ENCODE measurements around the gene ZNF516. TPM values are rescaled to one million over a fixed set of nuclear protein-coding genes. Genes with fewer than 3 reads are reported as not detected.

ZNF516 gene
- total and polyA plus RNA-seq, 2 of the 13 experiments (the other 11 are each of a cell fraction or from before 2014, with no cell fraction given), result 16.6 to 18.7 TPM

DNA sequence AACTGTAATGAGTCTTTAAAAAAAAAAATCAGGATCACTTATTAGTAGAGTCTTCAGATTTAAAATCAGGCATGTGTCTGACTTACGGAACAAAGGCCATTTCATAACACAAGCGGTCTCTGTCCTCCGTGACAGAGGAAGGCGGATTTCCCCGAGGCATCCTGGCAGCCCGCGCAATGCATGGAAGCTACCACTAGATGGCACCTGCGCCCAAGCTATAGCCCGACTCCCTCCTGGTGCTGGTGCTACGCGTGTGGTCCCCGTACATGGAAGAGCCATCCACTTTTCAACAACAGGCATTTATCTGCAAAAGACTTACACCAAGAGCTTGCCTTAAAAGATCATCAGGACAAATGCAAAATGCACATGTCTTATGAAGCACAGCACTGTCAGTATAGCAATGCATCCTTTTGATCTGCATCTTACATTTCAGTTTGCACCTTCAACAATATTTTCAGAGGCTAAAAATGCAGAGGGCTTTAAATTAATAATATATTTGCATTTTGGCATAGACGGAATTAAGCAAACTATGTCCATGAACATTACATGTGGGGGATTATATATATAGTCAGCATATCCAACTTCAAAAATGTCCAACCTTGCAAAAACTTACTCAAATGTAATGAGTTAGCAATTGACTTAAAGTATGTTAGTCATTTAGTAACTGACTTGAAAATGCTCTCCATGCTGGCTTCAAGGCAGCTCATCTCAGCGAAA is 96.0 kb downstream of the ZNF516 start (continued):
- TF ChIP-seq IRX3 (CRISPR knock-in tag; IDR thresholded peaks at IDR 0.05; ENCODE audit: borderline replicate concordance, low read depth) (no peak), BHLHE40 (IDR thresholded peaks at IDR 0.05; ENCODE audit: low read length) (peak; percentile 19; the same call in 1 of the 2 replicates), MAFF (IDR thresholded peaks at IDR 0.05; ENCODE audit: low read depth, low read length) (peak; percentile 75), SOX5 (CRISPR knock-in tag; IDR thresholded peaks at IDR 0.05; ENCODE audit: borderline replicate concordance) (peak; percentile 21; the same call in 1 of the 2 replicates), KLF11 (CRISPR knock-in tag; IDR thresholded peaks at IDR 0.05) (no peak), SMARCC2 (IDR thresholded peaks at IDR 0.05) (no peak), HDAC1 (CRISPR knock-in tag; IDR thresholded peaks at IDR 0.05) (peak; percentile 29; the same call in 1 of the 2 replicates), ZNF547 (CRISPR knock-in tag; IDR thresholded peaks at IDR 0.05) (no peak), SATB2 (CRISPR knock-in tag; IDR thresholded peaks at IDR 0.05) (no peak), ZNF891 (CRISPR knock-in tag; IDR thresholded peaks at IDR 0.05) (no peak), ZSCAN20 (CRISPR knock-in tag; IDR thresholded peaks at IDR 0.05; ENCODE audit: borderline replicate concordance) (no peak), PLRG1 (conservative IDR thresholded peaks at IDR 0.05) (no peak), ZNF350 (CRISPR knock-in tag; IDR thresholded peaks at IDR 0.05; ENCODE audit: borderline replicate concordance, low read depth) (no peak), ZNF225 (CRISPR knock-in tag; IDR thresholded peaks at IDR 0.05) (no peak), BRCA1 (CRISPR knock-in tag; IDR thresholded peaks at IDR 0.05) (no peak), ZZZ3 (CRISPR knock-in tag; IDR thresholded peaks at IDR 0.05; ENCODE audit: borderline replicate concordance) (no peak), MAZ (IDR thresholded peaks at IDR 0.05; ENCODE audit: borderline replicate concordance, low read depth, low read length) (no peak), MAZ (CRISPR knock-in tag; IDR thresholded peaks at IDR 0.05; ENCODE audit: low read depth) (no peak), ZEB1 (IDR thresholded peaks at IDR 0.05; ENCODE audit: insufficient replicate concordance, low read depth) (no peak), MEIS1 (CRISPR knock-in tag; IDR thresholded peaks at IDR 0.05; ENCODE audit: borderline replicate concordance) (no peak)
- TF ChIP-seq, protein P1, sequence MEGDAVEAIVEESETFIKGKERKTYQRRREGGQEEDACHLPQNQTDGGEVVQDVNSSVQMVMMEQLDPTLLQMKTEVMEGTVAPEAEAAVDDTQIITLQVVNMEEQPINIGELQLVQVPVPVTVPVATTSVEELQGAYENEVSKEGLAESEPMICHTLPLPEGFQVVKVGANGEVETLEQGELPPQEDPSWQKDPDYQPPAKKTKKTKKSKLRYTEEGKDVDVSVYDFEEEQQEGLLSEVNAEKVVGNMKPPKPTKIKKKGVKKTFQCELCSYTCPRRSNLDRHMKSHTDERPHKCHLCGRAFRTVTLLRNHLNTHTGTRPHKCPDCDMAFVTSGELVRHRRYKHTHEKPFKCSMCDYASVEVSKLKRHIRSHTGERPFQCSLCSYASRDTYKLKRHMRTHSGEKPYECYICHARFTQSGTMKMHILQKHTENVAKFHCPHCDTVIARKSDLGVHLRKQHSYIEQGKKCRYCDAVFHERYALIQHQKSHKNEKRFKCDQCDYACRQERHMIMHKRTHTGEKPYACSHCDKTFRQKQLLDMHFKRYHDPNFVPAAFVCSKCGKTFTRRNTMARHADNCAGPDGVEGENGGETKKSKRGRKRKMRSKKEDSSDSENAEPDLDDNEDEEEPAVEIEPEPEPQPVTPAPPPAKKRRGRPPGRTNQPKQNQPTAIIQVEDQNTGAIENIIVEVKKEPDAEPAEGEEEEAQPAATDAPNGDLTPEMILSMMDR (CRISPR knock-in tag; IDR thresholded peaks at IDR 0.05), result peak; percentile 97
- TF ChIP-seq, protein P2, sequence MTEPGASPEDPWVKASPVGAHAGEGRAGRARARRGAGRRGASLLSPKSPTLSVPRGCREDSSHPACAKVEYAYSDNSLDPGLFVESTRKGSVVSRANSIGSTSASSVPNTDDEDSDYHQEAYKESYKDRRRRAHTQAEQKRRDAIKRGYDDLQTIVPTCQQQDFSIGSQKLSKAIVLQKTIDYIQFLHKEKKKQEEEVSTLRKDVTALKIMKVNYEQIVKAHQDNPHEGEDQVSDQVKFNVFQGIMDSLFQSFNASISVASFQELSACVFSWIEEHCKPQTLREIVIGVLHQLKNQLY (CRISPR knock-in tag; IDR thresholded peaks at IDR 0.05), result no peak
- TF ChIP-seq, protein P3, sequence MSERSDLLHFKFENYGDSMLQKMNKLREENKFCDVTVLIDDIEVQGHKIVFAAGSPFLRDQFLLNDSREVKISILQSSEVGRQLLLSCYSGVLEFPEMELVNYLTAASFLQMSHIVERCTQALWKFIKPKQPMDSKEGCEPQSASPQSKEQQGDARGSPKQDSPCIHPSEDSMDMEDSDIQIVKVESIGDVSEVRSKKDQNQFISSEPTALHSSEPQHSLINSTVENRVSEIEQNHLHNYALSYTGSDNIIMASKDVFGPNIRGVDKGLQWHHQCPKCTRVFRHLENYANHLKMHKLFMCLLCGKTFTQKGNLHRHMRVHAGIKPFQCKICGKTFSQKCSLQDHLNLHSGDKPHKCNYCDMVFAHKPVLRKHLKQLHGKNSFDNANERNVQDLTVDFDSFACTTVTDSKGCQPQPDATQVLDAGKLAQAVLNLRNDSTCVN (CRISPR knock-in tag; IDR thresholded peaks at IDR 0.05; ENCODE audit: borderline replicate concordance), result no peak
- TF ChIP-seq, protein P4, sequence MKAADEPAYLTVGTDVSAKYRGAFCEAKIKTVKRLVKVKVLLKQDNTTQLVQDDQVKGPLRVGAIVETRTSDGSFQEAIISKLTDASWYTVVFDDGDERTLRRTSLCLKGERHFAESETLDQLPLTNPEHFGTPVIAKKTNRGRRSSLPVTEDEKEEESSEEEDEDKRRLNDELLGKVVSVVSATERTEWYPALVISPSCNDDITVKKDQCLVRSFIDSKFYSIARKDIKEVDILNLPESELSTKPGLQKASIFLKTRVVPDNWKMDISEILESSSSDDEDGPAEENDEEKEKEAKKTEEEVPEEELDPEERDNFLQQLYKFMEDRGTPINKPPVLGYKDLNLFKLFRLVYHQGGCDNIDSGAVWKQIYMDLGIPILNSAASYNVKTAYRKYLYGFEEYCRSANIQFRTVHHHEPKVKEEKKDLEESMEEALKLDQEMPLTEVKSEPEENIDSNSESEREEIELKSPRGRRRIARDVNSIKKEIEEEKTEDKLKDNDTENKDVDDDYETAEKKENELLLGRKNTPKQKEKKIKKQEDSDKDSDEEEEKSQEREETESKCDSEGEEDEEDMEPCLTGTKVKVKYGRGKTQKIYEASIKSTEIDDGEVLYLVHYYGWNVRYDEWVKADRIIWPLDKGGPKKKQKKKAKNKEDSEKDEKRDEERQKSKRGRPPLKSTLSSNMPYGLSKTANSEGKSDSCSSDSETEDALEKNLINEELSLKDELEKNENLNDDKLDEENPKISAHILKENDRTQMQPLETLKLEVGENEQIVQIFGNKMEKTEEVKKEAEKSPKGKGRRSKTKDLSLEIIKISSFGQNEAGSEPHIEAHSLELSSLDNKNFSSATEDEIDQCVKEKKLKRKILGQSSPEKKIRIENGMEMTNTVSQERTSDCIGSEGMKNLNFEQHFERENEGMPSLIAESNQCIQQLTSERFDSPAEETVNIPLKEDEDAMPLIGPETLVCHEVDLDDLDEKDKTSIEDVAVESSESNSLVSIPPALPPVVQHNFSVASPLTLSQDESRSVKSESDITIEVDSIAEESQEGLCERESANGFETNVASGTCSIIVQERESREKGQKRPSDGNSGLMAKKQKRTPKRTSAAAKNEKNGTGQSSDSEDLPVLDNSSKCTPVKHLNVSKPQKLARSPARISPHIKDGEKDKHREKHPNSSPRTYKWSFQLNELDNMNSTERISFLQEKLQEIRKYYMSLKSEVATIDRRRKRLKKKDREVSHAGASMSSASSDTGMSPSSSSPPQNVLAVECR (CRISPR knock-in tag; IDR thresholded peaks at IDR 0.05; ENCODE audit: borderline replicate concordance), result peak; percentile 31; the same call in 1 of the 2 replicates
